Non-pigmented ciliary epithelial cell (primary cell): ENCODE measurements around the gene NID2.

Source experiments
- DNase-seq: peaks from one replicate; pipeline ENCODE4 v3.0.0-alpha.2; 2010; ENCODE audit warnings: low read depth

The NID2 gene

DNA sequence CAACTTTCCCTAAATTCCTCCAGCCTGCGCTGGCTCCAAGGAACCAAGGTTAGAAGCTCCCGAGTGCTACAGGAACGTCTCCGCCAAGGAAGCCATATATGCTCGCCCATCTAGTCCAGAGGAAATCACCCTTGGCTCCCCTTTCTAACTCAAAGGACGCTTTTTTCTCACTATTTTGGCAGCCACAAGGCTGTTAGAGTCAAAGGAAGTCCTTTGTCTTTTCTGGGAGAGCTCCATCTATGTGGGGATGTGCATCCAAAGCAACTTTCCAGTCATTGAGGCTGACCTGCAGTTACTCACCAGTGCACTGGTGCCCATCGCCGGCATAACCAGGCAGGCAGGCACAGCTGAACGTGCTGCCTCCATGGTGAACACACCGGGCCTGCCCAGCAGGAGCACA is 42.0 kb downstream of the NID2 start:
- no peak for DNase-seq

DNA sequence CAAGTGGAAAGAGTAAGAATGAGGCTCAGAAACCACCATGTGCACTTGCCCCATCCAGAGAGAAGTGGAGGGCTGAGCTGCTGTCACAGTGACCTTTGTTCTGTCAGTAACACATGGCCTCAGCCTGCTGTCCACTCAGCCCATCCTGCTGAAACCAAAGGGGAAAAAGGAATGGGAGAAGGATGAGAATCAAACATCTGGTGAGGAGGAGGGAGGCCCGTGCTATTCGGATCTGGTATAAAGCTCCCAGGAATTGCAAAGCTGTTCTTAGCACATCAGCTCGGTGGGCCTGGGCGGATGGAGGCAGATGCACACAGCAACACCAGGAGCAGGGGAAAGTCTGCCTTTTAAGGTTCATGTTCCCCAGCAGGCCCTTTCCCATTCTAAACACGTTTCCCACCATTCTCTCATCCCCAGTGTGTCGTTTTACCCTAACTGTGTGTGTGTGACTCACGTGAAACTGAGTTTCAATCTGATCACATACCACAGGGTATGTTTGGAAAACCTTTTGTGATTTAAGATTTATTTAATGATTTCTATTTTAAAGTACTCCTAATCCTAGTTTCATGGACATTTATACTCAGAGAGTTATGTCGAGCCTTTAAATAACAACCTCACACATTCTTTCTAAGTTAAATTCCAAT is 42.7 kb downstream of the NID2 start:
- no peak for DNase-seq

DNA sequence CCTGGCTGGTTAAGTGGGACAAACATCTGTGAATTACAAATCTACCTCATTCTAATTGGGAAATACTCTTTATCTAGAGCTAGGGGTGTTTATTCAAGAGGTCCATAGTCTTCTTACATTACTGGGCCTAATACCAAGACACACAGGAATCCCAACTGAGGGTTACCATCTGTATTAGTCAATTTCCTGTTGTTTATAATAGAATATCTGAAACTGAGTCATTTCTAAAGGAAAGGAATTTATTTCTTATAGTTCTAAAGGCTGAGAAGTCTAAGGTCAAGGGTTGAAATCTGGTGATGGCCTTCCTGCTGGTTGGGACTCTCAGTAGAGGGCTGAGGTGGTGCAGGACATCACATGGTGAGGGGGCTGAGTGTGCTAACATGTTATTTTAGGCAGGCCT is 43.5 kb downstream of the NID2 start:
- peak; percentile 82 for DNase-seq

DNA sequence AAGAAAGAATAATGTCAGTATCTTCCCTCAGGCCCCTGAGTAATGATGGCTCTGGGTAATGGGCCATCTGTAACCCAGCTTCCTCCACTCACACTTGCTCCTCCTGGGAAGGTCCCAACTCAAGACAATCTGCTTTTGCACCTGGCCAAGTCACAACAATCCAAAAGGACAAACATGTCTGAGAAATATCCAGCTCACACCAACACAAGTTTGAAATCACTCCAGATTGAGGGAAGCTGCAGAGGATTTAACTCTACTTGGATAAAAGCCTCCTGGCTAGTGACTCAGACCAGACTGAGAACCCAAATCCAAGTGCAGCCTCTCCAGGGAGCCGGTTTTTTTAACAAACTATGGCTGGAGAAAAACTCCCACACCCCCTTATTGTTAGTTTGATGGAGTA is 45.3 kb downstream of the NID2 start:
- no peak for DNase-seq

DNA sequence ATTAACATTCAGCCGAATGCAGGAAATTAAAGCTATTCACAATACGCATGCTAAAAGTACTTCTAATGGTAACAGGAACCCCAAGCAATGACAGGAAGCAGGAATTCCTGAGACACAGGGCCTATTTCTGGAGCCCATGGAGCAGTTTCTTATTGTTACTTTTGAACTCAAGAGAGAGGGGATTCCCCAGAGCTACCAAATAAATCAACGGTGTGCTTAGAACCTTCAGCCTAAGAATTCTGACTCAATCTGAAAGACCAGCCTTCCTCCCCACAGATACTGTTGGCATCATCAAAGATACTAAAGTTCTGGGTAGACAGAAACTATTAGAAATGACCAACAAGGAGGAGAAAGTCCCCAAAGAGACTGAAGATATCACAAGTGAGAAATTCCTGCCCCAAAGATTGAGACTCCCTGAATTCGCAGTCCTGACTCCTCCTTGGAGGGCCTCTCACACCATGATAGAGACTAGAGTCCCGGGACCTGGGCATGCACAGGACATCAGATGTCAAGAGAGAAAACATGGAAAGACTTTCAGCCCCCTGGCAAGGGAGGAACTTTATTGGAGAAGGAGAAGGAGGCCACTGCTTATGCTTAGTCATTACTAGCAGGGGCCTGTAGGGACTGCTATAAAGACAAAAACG is 46.8 kb downstream of the NID2 start:
- no peak for DNase-seq

DNA sequence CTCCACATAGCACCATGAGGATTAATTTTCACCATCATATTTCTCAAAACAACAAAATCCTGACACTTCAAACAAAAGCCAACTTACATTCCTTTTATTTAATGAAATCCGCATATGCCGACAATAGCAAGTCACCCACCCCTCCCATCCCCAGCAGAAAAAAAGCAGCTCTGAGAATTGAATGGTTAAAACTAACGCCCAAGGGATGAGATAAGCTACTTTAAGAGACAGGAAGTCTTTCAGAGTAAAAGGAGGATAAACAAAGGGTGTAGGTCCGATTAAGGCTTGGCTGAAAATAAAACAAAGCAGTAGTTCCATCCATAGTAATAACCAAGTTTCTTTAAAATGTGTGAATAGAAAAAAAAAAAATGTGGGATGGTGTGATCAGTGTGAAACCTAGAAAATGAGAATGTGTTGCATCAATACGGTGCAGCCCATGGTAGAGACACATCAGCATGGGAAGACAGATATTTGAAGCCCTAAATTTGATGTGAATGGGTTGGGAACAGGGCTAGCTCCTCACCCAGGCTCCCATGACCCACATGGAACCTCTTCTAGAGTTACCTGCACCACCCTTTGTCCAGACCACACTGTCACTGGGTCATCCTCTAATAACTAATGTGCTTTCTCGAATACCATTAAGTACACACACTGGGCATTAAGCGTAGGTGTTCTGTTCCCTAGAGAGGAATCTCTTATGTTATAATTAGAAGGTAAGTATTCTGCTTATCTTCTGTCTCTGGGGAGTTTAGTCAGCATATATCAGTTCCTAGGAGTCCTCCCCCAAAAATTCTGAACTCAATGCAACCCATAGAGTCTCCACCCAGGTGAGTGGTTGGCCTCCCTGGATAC is 47.8 kb downstream of the NID2 start:
- DNase-seq = no peak

DNA sequence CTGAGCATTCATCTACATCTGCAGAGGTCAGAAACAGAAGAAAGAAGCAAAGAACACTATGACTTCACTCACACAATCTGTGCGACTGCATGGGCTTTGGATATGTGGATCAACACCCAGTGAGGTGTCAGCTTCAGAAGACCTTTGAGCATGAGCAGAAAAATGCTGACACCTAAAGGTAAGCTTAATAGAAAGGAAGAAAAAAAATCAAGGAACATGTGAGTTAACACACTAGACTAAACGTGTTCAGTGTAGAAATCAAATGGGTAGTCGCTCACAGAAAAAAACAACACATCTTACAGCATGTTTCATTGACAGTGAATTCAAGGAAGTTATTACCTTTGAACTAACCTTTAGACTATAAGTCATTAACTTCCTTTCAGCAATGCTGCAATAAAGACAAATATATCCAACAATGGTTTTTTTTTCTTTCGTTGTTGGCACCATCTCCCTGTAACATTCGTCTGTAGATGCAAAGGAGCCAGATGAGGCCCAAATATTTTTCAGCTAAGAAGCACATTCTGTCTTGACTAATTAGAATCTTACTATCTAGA is 48.6 kb downstream of the NID2 start:
- no peak for DNase-seq

DNA sequence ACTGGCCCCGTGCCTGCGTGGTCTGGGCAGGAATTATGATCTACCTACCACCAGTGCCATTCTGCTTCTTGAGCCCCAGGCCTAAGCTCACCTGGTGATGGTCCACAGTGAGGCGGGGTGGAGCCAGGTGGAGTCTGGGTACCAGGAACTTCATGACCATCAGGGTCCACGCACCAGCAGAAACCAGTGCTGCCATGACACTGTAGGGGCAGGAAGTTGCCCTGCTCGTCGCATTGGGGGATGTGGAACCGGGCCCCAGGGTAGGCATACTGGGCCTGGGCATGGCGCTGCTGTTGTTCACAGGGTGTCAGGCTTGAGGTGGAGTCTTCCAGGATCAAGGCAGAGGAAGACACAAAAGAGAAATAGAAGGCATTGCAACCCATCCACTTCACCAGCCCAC is 49.9 kb downstream of the NID2 start:
- no peak for DNase-seq

DNA sequence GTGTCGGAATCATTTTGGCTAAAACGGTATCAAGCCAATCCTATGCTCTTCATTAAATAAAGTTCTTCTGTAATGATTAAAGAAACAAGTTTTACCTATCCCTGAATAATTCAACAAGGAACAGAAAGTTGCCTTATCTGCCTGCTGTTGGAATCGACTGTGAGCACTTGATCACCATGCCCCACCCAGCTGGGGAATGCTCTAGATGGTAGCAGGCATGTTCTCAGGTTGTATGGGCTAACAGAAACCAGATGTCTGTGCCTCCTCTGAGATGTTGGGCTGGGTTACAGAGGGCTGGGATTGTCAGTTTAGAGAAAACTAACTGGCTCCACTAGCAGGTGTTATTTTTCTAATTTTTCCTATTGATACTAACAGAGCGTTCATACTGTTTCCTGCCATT is 50.6 kb downstream of the NID2 start:
- no peak for DNase-seq

DNA sequence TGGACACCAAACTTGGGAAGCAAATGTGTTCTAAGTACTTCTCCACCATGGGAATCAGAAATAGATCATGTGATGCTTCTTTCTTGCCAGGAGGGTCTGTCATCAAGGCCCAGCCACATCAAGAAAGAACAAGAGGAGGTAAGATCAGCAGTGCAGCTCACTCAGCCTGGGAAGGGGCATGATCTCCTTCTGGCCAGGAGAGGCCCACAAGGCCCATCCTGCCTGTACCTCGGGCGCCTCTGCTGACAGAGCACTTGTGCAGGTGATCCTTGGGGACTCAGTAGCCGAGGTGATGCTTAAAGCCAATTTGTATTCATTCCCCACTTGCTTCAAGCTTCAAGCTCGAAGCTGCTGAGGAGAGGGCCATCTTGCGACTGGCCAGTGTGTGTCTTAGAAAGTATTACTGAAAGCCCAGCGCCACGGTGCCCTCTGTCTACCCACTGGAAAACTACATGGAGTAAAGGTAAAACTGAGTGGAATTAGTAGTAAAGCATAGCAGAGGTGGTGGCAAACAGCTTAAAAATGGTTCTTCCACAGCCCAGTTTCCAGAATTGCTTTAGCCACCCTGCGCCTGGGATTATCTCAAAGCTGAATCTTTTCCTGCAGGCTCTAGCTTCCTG is 53.3 kb downstream of the NID2 start:
- no peak for DNase-seq

DNA sequence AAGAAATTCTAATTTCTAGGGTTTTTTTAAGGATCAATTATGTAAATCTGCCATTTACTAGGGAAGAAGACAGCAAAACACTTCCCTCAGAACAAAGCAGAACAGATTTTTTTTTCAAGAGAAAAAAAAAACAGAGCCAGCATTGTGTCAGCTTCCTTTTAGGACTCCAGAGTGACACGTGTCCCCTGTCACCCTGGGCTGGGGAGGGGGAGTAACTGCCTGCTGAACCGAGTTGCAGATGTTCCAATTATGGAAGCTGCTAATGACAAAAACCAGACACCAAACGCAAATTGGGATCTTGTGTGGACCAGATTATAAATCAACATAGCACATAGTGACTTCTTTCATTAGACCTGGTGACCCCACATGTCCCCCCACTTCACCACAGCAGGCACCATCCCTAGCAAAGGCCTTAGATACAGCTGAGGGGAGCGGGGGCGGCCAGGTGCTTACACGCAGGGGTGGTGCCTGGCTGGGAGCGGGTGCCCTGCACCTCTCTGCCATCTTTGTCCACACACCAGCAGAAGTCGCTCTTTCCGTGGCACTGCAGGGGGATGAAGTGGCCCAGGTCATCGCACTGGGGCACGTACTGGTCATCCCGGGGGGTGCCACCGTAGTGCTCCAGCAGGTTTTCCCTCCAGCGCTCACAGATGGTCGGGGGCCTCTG is 54.1 kb downstream of the NID2 start:
- DNase-seq = no peak

DNA sequence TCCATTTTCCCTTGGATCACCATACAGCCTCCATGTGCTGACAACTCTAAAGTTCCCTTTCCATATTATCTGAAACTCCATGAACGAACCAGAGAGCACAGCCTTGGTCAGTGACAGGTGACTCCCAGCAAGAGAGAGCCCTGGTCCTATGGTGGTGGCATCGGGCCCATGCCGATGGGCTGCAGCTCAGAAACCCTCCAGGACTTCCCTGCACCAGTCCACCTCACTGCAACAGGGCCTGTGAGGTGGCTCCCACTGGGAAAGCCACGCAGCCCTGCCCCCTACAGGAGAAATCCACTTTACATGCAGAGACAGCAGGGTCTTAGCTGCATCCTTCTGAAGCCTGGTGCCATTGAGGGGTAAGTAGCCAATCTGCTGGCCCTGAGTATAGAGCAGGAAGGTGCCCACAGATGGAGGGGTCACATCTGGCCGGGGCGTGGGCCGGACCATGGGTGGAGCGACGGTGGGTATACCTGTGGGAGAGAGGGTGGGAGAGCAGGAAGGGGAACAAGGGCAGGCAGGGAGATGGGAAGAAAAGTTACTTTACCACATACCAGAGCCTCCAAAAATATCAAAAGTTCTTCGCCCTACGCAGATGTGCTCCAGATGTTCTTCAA is 54.8 kb downstream of the NID2 start:
- no peak for DNase-seq

DNA sequence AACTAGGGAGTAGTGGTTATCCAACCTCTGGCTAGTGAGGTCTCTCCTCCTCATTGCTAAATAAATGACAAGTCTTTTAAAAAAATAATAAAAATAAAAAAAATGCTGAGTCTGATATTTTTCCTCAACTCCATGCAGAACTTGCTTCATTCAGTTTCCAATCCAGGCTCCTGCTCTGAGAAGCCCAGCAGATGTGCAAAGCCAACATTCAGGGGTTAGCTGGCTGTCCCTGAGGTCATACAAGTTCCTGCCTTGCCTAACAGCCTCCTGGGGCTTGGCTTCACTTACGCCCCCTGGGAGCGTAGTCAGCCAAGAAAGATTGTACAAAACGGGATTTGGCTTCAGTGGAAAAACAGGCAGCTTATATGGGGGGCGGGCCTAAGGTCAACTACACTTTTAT is 56.2 kb downstream of the NID2 start:
- no peak for DNase-seq

DNA sequence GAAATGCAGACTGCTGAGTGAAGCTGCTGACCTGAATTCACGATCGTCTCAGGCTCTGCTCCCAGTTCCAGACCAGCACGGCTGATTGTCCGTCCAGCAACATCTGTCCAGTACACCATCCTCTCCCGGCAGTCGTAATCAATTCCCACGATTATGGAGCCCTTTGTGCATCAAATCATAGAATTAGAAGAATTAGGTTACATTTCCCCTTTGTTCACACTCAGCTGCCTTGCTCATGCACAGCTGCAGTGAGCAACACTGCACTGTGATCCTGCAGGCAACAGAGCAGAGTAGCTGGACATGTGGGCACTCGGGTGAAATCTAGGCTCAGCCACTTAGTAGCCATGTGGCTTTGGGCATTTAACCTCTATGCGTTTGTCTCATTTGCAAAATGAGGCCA is 57.3 kb downstream of the NID2 start:
- no peak for DNase-seq

DNA sequence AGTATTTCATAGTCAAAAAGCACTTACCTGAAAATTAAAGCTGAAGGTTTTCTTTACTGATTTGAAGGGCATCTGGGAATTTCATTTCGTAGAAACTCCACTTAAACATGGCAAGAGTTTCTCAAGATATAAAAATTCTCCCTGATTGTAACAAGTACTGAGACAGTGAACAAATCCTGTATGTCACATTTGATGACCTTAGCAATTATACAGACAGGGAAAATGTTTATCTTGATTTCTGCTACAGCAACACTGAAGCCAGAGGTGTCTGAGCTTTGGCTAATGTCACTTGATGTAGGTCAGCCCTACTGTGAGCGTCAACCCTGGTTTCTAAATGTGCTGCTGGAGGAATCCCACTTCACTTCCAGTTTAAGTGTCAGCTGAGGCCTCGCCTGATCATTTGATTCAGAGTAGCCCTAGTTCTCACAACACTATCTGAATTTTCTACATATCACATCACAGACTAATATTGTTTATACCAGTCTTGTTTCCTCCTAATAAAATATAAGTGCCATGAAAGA is 58.6 kb downstream of the NID2 start:
- DNase-seq = no peak

DNA sequence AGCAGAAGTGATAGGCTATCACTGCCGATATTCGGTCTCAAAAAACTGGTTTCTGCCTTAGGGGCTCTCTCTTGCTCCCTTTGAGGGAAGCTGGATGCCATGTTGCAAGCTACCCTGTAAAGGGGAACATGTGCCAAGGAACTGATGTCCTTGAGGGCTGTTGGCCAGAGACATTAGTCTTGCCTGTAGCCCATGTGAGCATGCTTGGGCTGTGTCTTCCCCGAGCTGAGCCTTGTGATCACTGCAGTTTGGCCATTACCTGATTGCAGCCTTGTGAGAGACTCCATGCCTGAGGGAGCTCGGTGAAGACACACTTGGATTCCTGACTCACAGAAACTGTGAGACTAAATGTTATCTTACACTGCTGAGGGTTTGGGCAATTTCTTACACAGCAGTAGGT is 60.7 kb downstream of the NID2 start:
- DNase-seq = no peak

DNA sequence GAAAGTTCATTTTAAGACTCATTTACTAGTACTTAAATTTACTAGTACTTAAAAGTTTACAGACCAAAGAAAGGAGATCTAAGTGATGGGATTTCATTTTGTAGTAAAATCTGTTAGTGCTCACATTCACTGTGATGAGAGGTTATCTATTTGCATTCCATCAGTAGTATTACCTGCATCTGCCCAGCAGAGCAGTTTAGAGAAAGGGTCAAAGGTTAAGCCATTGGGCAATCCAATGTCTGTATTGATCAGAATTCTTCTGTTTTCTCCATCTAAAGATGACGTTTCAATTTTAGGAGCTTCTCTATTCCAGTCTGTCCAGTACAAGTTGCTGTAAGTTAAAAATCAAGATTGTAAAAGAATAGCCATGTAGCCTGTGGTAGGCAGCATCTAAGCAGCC is 61.2 kb downstream of the NID2 start:
- DNase-seq = no peak

DNA sequence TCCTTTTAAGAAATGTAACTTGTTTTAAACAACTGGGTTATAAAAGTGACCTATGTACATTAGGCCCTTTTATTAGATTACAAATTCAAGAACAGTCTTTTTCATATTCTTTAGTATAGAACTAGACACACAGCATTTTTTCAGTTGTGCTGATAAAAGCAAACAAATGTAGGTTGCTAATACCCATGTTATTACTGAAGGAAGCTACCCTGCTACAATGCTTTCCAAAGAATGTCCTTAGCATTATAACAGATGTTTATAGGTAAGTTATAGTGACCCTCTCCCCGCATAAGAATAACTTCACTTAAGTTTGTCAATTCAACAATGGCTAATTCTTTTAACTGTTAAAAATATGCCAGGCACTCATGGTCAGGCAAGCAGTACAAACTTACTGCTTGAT is 61.6 kb downstream of the NID2 start:
- DNase-seq = no peak

DNA sequence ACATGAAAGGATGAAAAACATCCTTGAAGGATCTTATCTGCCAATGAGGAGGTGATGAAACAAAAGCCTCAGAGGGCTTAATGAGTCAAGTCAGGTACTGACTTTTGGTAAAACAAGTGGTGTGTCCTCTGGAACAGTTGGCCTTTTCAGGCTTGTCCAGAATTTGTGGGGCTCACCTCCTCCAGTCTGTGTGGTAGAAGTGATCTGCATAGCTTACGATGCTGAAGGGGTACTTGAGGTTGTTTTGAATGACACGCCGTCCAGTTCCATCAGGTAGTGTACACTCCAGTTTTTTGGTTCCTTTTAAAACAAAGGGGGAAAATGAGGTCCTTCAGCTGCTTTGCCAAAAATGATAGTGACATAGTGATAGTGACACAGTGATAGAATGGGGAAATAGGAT is 62.5 kb downstream of the NID2 start:
- no peak for DNase-seq

DNA sequence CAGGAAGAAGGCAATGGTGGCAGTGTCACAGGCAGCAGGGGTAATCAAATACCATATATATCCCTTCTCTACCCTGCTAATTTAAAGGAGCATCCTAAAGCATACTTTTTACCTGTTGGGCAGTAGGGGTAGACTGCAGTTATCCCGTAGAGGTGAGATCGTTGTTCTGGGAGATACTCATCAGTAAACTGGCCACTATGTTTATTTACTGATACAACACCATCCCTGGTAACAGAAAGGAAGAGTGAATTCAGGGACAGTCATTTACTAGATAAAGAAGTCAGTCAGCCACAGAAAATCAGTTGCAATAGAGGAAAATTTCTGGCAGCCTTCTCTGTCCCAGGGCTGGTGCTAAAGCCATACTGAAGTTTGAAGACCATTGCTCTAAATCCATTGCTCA is 63.2 kb downstream of the NID2 start:
- DNase-seq = no peak

DNA sequence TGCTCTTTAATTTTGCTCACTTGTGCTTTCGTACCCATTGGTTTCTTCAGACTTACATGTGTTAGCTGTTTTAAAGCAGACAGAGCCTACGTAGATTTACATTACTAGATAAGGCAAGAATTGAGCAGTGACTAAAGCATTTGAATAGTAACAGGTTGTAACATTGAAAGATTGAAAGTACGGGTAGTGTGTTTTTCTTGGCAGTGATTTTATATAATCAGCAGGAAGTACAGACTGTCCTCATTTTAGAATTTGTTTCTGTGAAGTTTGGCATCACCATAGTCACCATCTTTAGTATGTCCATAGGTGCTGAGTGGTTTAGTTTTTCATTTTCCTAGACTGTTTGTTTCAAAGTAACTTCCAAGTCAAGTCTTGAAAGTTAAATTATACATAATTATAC is 65.5 kb downstream of the NID2 start:
- DNase-seq = peak; percentile 60
